HepG2 (cell line): Measurements from ENCODE around the gene ITPRIP. TPM values are rescaled to one million over a fixed set of nuclear protein-coding genes. Genes with fewer than 3 reads are reported as not detected.
A peak's percentile ranks its signal among the peaks of the same experiment; 100 is the strongest.

Experiments
- ARID4A ChIP-seq: sonication (generic); formaldehyde crosslinking; IDR thresholded peaks from 2 replicates; pipeline ENCODE4 v1.5.0; 2020; ENCODE audit warnings: mild to moderate bottlenecking, missing genetic modification reagents, borderline replicate concordance
- ATF7-NPFF ChIP-seq: sonication (generic); formaldehyde crosslinking; IDR thresholded peaks from 2 replicates; pipeline ENCODE4 v1.8.1; 2023; ENCODE audit warnings: mild to moderate bottlenecking, low read depth, missing genetic modification reagents, moderate library complexity
- CBX5 ChIP-seq: sonication (generic); formaldehyde crosslinking; IDR thresholded peaks from 2 replicates; pipeline ENCODE4 v1.4.0; 2020; ENCODE audit warnings: missing genetic modification reagents, borderline replicate concordance
- FOXK1 ChIP-seq: sonication (generic); formaldehyde crosslinking; IDR thresholded peaks from 2 replicates; pipeline ENCODE4 v1.4.0; 2020; ENCODE audit warnings: low read depth, missing genetic modification reagents, borderline replicate concordance
- ISL2 ChIP-seq: sonication (generic); formaldehyde crosslinking; IDR thresholded peaks from 2 replicates; pipeline ENCODE4 v1.5.0; 2020; ENCODE audit warnings: missing genetic modification reagents
- MAFK ChIP-seq, 2 experiments: IDR thresholded peaks in 1 of 2; conservative IDR thresholded peaks in 1 of 2; 2 replicates each; pipeline ENCODE4 v1.6.1; 2011; ENCODE audit warnings: improper control_type of control experiment in 2 of 2, low read length in 2 of 2
- MEIS2 ChIP-seq: sonication (generic); formaldehyde crosslinking; IDR thresholded peaks from 2 replicates; pipeline ENCODE4 v1.9.0; 2021; ENCODE audit warnings: mild to moderate bottlenecking, missing genetic modification reagents
- MTA1 ChIP-seq: sonication (generic); formaldehyde crosslinking; IDR thresholded peaks from 2 replicates; pipeline ENCODE4 v1.4.0; 2020; ENCODE audit warnings: missing genetic modification reagents, mild to moderate bottlenecking, borderline replicate concordance
- NONO ChIP-seq, 2 experiments: fragments of 450-650 bp in 1 of 2; sonication (generic) in 1 of 2; formaldehyde crosslinking in 1 of 2; IDR thresholded peaks in 1 of 2; conservative IDR thresholded peaks in 1 of 2; 2 replicates each; pipeline versions ENCODE4 v1.6.1 to v1.8.0; 2017 to 2022; ENCODE audit warnings: mild to moderate bottlenecking in 1 of 2, missing genetic modification reagents in 1 of 2, moderate library complexity in 1 of 2
- RARA ChIP-seq: IDR thresholded peaks from 2 replicates; pipeline ENCODE4 v1.6.1; 2016; ENCODE audit warnings: missing genetic modification reagents, missing compliant biosample characterization
- TBX2 ChIP-seq: sonication (generic); formaldehyde crosslinking; IDR thresholded peaks from 2 replicates; pipeline ENCODE4 v1.5.0; 2020; ENCODE audit warnings: missing genetic modification reagents, mild to moderate bottlenecking, borderline replicate concordance
- THRA ChIP-seq: sonication (generic); formaldehyde crosslinking; IDR thresholded peaks from 2 replicates; pipeline ENCODE4 v1.4.0; 2020; ENCODE audit warnings: missing genetic modification reagents, borderline replicate concordance
- U2AF2 ChIP-seq: fragments of 200-400 bp; formaldehyde crosslinking; IDR thresholded peaks from 2 replicates; pipeline ENCODE4 v1.6.1; 2017; ENCODE audit warnings: low read depth, mild to moderate bottlenecking, low read length
- ZFP91 ChIP-seq: sonication (generic); formaldehyde crosslinking; IDR thresholded peaks from 2 replicates; pipeline ENCODE4 v1.9.0; 2022; ENCODE audit warnings: missing genetic modification reagents, mild to moderate bottlenecking, borderline replicate concordance
- ZFX ChIP-seq: sonication (generic); formaldehyde crosslinking; IDR thresholded peaks from 2 replicates; pipeline ENCODE4 v1.4.0; 2020; ENCODE audit warnings: mild to moderate bottlenecking, low read depth, missing genetic modification reagents, moderate library complexity
- ZKSCAN1 ChIP-seq: fragments of 150-350 bp; IDR thresholded peaks from 2 replicates; pipeline ENCODE4 v1.6.1; 2014; ENCODE audit warnings: low read length
- ZMAT3 ChIP-seq: sonication (generic); formaldehyde crosslinking; conservative IDR thresholded peaks from 2 replicates; pipeline ENCODE4 v1.7.0; 2021; ENCODE audit warnings: missing genetic modification reagents
- ZMYM2 ChIP-seq: sonication (generic); formaldehyde crosslinking; IDR thresholded peaks from 2 replicates; pipeline ENCODE4 v1.8.0; 2022; ENCODE audit warnings: mild to moderate bottlenecking, missing genetic modification reagents
- ZNF30 ChIP-seq: sonication (generic); formaldehyde crosslinking; IDR thresholded peaks from 2 replicates; pipeline ENCODE4 v1.5.0; 2020; ENCODE audit warnings: mild to moderate bottlenecking, missing genetic modification reagents
- ZNF530 ChIP-seq: sonication (generic); formaldehyde crosslinking; IDR thresholded peaks from 2 replicates; pipeline ENCODE4 v1.5.0; 2020; ENCODE audit warnings: low read depth, mild to moderate bottlenecking, missing genetic modification reagents
- ZNF615 ChIP-seq: sonication (generic); formaldehyde crosslinking; IDR thresholded peaks from 2 replicates; pipeline ENCODE4 v1.5.0; 2020; ENCODE audit warnings: mild to moderate bottlenecking, missing genetic modification reagents, borderline replicate concordance
- polyA plus RNA-seq, 8 experiments: library from polyadenylated mRNA; depleted of rRNA in 3 of 8; stranded (reverse) in 7 of 8; unstranded in 1 of 8; fragments of >200 nt; fragmentation: Illumina TruSeq in 4 of 8; extraction: Trizol in 4 of 8; gene quantifications; 2 replicates each; pipeline versions ENCODE4 v1.2.1 to v1.2.3, GENCODE V29; 2011 to 2016; ENCODE audit warnings: low read depth in 4 of 8, missing spikeins in 1 of 8, mixed read lengths in 1 of 8; ENCODE audit not compliant: insufficient read depth in 1 of 8
- total RNA-seq, 5 experiments: library from RNA; depleted of rRNA; stranded (reverse); fragments of >200 nt; fragmentation: Illumina TruSeq; extraction: Trizol; gene quantifications; 2 replicates each; pipeline ENCODE4 v1.2.3, GENCODE V29; 2016; ENCODE audit warnings: low read depth in 1 of 5

Gene ITPRIP
- total and polyA plus RNA-seq, 2 of the 13 experiments (the other 11 are each of a cell fraction or from before 2014, with no cell fraction given), result 1.00 to 2.8 TPM

DNA sequence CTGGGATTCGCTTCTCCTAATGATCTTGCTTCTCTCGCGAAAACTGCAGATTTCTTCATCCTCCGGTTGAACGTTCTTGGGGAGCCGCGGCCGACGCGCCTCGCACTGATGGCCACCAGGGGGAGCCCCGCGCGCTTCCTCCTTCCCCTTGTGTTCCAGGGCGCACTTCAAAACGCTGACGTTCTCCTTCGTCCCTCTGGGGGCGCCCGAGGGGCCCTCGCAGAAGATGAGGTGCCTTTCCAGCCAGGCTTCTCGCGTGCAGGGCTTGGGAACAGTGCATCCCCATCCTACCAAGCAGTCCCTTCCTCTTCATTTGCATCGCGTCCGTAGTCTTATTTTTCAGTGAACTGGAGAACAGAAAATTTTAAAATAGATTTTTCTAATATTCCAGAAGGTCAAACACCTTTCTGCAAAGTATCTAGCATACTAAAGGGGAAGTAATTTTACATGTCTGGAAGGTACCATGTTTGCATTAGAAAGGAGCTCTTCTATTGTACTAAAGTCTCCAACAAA is 46.8 kb downstream of the ITPRIP start (continued):
- TF ChIP-seq FOXK1 (CRISPR knock-in tag) (peak; percentile 68; the same call in 1 of the 2 replicates), MAFK (conservative IDR thresholded peaks at IDR 0.05 in 1 of 2, IDR thresholded peaks at IDR 0.05 in 1 of 2; ENCODE audit: low read length in 2 of 2) (peak; percentile 34 to 42), ARID4A (CRISPR knock-in tag) (peak; percentile 27; the same call in 1 of the 2 replicates), ZFP91 (CRISPR knock-in tag) (peak; percentile 76; the same call in 1 of the 2 replicates), ZKSCAN1 (peak; percentile 39; the same call in 1 of the 2 replicates), ZNF615 (no peak), ZFX (CRISPR knock-in tag) (peak; percentile 26; the same call in 1 of the 2 replicates), THRA (CRISPR knock-in tag) (peak; percentile 53; the same call in 1 of the 2 replicates), TBX2 (peak; percentile 39; the same call in 1 of the 2 replicates), MTA1 (CRISPR knock-in tag) (peak; percentile 32; the same call in 1 of the 2 replicates), ZNF30 (CRISPR knock-in tag) (no peak), CBX5 (CRISPR knock-in tag) (peak; percentile 72; the same call in 1 of the 2 replicates), ATF7-NPFF (peak; percentile 61; the same call in 1 of the 2 replicates), ISL2 (CRISPR knock-in tag) (peak; percentile 52; the same call in 1 of the 2 replicates), U2AF2 (no peak), ZNF530 (no peak), MEIS2 (0 out of 2 replicates have a peak, but pooled peaks have one; percentile 26), NONO (IDR thresholded peaks at IDR 0.05) (no peak), NONO (CRISPR knock-in tag; conservative IDR thresholded peaks at IDR 0.05) (peak; percentile 51; the same call in 1 of the 2 replicates), RARA (CRISPR knock-in tag) (peak; percentile 19; the same call in 1 of the 2 replicates), ZMAT3 (CRISPR knock-in tag) (0 out of 2 replicates have a peak, but pooled peaks have one; percentile 57), ZMYM2 (CRISPR knock-in tag) (no peak)
